NCI-H526 (cell line): ENCODE results near the gene SLC5A3.

Source experiments
- DNase-seq, 2 experiments: peaks; one replicate each; lab custom pipeline; 2025; lab: John Stamatoyannopoulos, UW

SLC5A3 gene

GRCh38 chr21:34100337-34100736 lies 27.0 kb downstream of the SLC5A3 start:
- DNase-seq: no peak

DNA sequence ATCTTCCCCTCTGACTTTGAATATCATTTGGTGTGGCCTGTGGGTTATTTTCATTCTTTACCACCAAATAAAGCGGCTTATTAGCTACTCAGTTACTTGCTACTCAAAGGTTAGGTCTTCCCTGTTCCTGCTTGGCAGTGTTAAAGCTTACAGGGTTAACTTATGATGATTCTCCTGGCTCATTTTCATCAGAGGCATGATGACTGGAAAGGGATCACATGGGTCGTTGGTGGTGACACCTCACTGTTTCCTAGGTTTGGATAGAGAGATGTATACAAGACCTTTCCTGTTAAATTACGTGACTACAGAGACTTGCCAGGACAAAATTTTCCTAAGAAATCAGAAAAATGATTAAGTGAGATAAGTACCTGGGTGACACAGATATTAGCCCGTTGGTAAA lies 27.4 kb downstream of the SLC5A3 start:
- DNase-seq: no peak

DNA sequence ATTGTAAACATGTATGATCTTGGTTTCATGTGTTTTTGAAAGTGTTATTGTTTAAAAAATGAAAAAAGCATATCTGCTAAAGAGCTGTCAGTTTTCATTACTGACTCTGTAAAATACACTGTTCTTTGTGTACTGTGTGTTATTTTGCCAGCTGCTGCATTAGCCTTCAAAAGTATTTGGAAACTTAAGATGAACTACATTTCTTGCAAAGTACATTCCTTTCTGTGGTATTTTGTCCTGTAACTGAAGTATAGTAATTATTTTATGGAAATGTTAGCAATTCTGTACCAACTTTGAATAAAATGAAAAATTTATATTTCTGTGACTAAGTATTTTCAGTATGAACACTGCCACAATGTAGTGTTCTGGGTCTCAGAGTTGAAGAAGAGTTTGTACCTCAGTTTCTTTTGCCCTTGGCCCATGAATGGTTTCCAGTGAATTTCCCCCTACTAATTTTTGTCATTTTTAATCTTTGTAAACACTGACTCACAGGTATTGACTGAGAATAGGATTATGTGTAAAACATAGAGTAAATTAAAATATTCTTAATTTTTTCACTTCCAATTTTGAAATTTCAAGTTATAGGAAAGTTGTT lies 32.7 kb downstream of the SLC5A3 start:
- no peak for DNase-seq

- DNase-seq: no peak
Observed at GRCh38 chr21:34107606-34108005, 34.2 kb downstream of the SLC5A3 start.

DNA sequence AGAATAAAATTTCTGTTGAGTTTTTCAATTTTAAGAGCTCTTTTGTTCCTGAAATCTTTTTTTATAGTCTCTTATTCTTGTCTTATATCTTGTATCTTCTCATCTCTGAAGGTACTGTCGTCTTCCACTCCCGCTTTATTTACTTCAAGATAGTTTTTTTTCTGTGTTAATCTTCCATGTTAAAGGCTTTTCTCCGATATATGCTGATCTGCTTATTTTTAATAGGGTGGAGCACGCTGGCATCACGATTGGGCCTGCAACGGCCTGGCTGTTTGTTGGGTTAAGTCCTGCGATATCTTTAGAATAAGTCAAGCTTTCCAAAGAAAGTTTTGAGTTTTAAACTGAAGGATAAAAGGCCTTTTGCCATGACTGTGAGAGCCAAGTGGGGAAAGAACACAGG lies 35.7 kb downstream of the SLC5A3 start:
- no peak for DNase-seq

- DNase-seq: no peak
Observed at GRCh38 chr21:34110594-34111202, 37.3 kb downstream of the SLC5A3 start.

DNA sequence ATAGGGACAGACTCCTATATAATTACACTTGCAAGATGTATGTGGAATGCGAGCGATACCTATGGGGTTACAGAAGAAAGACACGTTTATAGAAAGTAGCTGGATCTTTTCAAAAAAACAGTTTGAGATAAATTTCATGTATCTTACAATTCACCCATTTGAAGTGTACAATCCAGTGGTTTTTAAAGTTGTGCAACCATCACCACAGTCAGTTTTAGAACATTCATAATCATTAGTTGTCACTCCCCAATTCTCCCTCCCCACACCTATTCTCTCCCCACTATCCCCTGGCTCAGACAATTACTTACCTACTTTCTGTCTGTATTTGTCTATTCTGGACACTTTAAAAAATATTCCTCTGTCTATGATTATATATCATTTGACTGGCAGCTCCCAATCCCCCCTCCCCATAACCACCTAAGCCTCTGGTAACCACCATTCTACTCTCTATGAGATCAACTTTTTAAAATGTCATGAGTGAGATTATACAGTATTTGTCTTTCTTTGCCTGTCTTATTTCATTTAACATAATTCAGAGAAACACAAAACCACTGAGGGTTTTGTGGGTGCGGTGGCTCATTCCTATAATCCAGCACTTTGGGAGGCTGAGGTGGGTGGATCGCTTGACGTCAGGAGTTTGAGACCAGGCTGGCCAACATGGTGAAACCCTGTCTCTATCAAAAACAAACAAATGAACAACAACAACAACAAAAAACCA lies 39.1 kb downstream of the SLC5A3 start:
- no peak for DNase-seq

DNA sequence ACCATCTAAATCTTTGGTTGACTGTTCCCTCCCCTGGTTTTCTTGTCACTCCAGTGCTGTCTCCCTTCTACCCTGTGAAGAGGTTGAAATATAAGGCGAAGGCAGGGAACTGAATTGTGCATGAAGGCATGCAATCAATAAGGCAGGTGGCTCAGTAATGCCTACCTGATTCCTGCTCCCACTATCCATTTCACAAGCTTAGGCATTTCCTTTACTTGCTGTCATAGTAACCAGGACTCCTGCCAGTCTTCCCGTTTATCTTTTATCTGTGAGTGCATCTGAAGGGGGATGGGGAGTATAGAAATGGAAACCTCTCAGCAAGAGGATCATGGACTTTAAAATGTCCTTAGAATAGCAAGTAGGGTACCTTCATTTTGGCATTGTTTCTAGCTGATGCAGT lies 40.5 kb downstream of the SLC5A3 start:
- no peak for DNase-seq

GRCh38 chr21:34115160-34115559 lies 41.8 kb downstream of the SLC5A3 start:
- no peak for DNase-seq

DNA sequence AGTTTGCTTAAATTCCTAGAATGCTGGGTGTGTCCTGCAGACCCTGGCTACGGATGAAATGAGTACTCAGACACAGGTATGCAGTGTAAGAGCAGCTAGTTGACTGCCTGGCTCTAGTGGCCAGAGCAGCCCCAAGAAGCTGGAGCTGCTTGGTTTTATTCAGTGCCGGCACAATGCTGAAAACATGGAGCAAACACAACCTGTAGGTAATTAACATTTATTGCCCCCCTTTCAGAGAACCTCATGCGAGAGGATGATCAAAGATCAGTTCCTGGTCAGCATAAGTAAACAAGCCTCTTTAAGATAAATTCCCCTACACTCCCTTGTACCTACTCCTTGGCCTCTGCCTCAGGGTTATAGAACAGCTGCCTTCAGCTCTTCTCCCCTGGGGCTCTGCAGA lies 43.2 kb downstream of the SLC5A3 start:
- no peak for DNase-seq

DNA sequence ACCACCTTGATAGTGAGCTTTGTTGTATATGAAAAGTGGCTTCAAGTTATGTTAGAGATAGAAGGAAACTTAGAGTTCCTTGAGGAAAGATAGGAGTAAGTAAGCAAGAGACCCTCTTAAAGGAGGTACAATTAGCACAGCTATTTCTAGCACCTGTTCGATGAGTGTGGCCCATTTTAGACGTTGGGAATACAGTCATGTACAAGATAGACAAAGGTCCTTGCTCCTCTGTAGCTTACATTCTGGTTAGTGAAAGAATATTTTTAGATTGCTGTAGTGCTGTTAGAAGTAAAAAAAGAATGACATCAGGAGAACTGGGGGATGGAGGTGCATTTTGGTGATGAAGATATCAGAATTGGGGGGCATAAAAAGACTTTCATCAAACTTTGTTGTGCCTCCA lies 47.5 kb downstream of the SLC5A3 start:
- no peak for DNase-seq

GRCh38 chr21:34122047-34122446 lies 48.7 kb downstream of the SLC5A3 start:
- DNase-seq: peak in 1 of 2 experiments; percentile 19
